ENCODE data around the gene PNPLA3.

The PNPLA3 gene

DNA sequence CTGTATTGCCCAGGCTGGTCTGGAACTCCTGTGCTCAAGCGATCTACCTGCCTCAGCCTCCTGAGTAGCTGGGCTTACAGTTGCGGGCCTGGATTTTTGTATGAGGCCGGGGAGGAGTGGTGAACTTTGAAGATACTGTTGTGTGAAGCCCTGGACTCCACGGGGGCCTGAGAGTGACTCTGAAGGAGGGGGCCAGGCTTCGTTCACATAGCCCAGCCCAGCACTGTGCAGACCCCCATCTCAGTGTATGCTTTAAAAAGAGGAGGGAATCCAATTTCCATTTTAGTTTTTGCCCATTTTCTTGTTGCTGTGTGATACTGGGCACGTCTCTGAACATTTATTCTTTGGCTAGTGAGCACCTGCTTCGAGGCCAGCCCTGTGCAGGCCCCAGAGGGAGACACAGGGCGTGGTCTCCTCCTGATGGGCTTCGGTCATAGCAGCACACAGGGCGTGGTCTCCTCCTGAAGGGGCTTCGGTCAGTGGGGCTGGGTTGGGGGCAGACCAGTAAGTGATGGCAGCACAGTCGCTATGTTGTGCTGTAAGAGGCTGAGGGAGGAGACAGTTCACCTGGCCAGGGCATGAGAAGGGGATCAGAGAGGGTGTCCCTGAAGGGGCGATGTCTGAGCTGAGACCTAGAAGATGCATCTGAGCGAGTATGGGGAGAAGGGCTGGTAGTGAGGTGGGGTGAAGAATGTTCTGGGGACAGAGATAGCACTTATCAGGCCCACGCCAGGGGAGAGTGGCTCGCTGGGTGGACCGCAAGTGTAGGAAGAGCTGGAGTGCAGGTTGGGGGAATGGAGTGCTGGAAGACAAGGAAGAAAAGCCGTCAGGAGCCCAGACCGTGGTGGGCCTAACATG lies 45.6 kb downstream of the PNPLA3 start:
- no peak for DNase-seq

GRCh38 chr22:43969989-43970755 lies 46.6 kb downstream of the PNPLA3 start:
- no peak for DNase-seq

DNA sequence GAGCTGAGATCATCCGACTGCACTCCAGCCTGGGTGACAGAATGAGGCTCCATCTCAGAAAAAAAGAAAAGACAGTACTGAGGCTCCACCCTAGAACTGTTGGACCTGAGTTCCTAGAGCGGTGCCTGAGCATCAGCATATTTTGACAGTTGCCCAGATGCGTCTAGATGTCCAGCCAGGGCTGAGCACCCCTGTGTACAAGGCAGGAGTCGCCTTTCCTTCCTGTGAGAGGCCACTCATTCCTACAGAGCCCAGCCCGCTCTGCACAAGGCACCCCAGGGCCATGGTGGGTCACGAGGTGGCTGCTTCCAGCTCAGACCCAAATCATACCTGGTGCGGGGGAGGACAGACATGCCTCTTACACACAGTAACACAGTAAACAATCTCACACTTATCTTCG lies 47.5 kb downstream of the PNPLA3 start:
- no peak for DNase-seq

GRCh38 chr22:43972931-43973462 lies 49.4 kb downstream of the PNPLA3 start:
- DNase-seq: no peak

GRCh38 chr22:43974028-43974545 lies 50.5 kb downstream of the PNPLA3 start:
- no peak for DNase-seq

GRCh38 chr22:43975041-43975440 lies 51.4 kb downstream of the PNPLA3 start:
- DNase-seq: no peak

DNA sequence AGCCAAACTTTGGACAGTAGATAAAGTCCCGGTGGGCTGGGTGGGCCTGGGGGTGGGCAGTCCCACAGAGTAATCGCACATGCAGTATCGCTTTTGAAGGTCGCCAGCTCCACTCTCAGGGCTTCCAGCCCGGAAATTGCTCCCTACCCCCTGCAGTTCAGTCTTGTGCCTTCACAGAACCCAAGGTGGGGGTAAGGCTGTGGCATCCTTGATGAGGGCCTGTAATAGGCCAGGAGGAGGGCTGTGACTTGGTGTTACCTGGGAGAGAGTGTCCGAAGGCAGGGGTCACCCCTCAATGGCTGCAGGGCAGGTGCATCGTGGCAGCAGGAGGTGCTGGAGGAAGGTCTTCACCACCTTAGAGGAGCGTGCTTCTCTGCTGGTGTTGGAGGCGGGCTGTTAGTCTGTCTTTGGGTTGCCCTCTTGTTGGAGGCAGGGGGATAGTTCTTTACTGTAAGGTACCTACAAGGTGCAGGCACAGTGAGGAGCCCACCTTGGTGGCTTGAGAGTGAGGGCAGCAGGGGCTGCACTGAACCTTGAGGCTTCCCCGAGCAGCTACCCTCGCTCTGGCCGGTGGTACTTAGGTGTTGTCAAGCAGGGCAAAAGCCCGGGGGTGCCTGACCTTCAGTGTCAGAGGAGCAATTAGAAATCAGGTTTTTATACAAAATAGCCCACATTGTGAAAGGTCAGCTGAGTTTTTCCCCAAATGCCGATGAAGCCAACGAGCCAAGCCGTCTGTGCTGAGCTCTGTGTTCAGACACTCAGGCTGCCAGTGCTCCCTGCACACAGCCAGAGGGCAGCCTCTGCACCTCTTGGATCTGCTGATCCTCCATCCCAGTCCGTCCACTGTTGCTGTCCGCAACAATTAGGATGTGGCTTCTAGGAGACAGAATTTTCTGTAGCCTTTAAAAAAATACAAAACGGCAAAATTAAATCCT lies 53.5 kb downstream of the PNPLA3 start:
- no peak for DNase-seq

- DNase-seq: no peak
Measured at GRCh38 chr22:43978558-43978957, 55.0 kb downstream of the PNPLA3 start.

DNA sequence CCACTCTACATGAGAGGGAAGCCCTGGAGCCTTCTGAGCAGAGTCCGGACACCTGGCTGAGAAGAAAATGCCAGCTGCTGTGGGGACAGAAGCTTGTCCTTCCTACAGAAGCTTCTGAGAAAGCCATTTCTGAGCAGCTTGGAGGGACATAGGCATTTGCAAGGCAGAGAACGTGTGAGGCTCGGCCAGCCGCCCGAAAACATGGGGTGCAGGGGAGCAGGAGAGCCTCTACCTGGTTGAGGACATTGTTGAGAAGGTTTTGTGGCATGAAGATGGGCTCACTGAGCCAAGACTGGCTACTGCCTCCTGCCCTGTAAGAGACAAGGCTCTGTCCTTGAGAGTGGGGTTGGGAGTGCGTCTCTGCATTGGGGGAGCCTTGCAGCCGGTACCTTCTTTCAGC lies 57.0 kb downstream of the PNPLA3 start:
- DNase-seq: no peak

DNA sequence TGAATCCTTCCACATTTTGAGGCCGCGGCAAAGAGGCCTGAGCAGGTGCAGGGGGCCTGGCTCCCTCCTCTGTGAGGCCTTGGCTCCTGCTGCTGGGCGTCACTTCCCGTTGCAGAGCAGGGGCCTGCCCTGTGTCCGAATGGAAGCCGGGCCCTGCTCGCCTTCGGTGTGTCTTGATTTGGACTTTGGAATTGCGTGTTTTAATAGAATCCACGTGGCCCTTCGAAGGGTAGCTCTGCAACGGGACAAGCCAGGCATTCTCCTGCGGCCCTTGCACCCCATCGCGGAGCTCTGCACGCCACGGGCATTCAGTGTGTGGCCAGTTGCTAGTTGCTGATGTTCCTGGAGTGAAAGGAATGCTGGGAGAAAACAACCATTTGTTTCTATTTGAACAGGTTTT lies 57.4 kb downstream of the PNPLA3 start:
- DNase-seq: no peak

- no peak for DNase-seq
Measured at GRCh38 chr22:43983808-43984207, 60.2 kb downstream of the PNPLA3 start.

DNA sequence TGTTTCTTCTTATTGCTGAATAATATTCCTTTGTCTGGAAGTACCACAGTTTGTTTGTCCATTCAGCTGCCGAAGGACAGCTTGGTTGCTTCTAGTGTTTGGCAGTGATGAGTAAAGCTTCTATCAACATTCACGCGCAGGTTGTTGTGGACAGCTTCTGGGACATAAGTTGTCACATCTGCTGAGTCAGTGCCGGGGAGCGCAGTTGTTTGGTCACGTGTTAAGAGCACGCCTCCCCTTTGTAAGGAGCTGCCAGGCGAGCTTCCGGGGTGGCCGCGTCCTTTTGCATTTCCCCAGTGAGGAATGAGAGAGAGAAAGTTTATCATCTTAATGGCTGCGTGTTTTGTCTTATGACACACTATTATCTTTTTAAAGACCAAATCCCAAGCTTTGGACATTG lies 61.9 kb downstream of the PNPLA3 start:
- DNase-seq: no peak

- DNase-seq: no peak
Measured at GRCh38 chr22:43988116-43988820, 64.7 kb downstream of the PNPLA3 start.

DNA sequence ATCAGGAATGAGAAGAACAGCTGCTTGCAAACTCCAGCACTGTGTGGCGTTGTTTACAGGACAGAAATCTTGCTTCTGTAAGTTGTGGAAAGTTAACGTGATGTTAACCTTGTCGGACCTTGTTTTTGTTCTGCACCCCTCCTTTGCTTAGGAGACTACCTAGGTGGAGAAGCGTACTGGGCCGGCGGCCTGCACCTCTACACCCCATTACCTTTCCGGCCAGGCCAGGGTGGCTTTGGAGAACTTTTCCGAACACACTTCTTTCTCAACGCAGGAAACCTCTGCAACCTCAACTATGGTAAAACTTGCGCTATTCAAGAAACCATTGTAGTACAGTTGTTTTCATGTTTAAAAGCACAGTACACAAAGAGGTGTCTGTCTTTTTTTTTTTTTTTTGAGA lies 65.4 kb downstream of the PNPLA3 start:
- DNase-seq: no peak

DNA sequence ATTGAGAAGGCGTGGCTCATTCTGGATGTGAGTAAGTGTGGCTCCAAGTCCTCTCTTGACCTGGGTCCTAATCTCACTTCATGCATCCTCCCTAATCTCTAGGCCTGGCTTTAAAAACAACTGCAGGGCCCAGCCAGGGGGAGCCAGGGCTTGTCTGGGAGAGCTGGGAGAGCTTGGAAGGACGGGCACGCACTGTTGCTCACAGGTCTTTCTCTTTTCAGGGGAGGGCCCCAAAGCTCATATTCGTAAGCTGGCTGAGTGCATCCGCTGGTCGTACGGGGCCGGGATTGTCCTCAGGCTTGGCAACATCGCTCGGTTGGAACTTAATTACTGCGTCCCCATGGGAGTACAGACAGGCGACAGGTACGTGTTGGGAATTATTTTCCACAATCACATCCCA lies 66.4 kb downstream of the PNPLA3 start:
- DNase-seq: no peak

GRCh38 chr22:43991316-43992020 lies 67.9 kb downstream of the PNPLA3 start:
- no peak for DNase-seq

DNA sequence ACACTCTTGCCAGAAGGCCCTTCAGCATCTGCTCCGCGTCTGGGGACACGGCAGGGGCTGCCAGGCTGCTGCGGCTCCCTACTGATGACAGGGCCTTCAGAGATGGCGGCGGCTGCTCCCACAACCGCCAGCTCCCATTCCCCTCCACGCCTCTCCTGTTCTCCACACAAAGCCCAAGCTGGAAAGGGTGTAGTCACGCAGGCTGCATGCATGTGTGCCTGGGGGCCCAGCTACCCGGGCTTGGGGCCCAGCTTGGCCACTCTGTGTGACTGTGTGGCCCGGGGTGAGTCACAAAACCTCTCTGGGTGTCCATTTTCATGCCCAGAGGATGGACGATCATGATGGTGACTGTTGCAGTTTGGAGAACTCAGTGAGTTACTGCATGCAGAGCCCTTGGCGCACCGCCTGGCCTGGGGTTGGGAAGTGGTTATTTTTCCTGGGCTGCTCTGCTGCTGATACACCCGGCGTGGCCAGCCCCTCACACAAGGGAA lies 68.8 kb downstream of the PNPLA3 start:
- DNase-seq: no peak

GRCh38 chr22:43993072-43993760 lies 69.6 kb downstream of the PNPLA3 start:
- peak; percentile 71 for DNase-seq

DNA sequence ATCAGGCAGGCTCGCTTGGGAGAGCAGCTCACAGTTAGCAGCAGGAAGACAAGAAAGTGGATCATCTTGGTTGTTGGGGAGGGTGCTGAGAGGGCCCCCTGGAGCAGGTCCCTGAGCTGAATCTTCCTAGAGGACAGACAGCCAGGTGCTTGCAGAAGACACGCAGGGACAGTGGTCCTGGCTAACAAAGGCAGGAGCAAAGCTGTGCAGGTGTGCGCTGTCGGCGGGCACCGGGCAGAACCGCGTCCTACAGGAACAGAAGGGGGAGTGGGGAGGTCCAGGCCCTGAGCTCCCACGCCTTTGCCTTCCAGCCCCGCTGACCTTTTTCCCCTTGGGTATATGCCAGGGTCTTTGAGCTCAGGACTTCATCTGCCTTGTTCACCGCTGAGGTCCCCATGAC lies 70.4 kb downstream of the PNPLA3 start:
- DNase-seq: no peak

GRCh38 chr22:43994416-43994815 lies 70.8 kb downstream of the PNPLA3 start:
- no peak for DNase-seq

Data from CD4-positive, alpha-beta T cell treated with Interleukin-21 for 1 hour (primary cell).